NCI-H345 treated with DMSO at 0.1 percent for 48 hours (cell line): Measurements from ENCODE around the gene PRKAG2.
"Not testable (repeated sequence)": the region's sequence is repeated elsewhere in the genome, so short reads cannot be mapped to it uniquely, and the experiment has no call there.

Experiments
- DNase-seq: peaks from one replicate; lab custom pipeline; 2025; ENCODE audit not compliant: unreplicated experiment; lab: John Stamatoyannopoulos, UW

PRKAG2 gene

GRCh38 chr7:151790830-151791620 lies 85.9 kb downstream of the PRKAG2 start:
- DNase-seq: no peak

DNA sequence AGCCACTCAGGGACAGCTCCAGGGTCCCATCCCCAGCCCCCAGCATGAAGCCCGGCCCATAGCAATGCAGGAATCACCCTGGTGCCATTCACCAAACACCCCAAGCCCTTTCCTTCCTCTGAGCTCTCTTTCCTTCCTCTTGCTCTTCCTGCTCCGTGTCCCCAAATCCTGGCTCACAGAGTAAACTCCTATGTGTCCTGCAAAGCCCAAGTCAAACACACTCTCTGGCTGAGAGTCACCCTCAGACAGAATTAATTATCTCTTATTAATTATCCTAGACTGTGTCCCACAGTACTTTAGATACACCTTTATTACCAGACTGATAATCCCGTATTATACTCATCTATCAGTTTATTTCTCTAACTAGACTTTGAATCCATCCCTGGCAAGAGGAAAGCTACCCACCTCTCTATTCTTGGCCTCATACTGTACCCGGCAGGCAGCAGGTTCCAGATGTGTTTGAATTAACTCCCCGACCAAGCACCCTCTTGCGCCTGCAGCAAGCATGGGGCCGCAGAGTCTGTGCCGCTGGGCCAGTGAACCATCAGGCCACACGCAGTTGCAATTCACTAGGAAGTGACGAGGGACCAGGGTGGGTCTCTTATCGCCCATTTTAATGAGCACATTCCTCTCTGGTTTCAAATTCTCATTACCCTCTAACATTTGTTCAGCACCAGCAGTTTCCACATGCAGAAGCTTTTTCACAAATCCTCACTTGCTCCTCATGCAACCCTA lies 86.7 kb downstream of the PRKAG2 start:
- DNase-seq: no peak

- no peak for DNase-seq
Measured at GRCh38 chr7:151789380-151789947, 87.5 kb downstream of the PRKAG2 start.

DNA sequence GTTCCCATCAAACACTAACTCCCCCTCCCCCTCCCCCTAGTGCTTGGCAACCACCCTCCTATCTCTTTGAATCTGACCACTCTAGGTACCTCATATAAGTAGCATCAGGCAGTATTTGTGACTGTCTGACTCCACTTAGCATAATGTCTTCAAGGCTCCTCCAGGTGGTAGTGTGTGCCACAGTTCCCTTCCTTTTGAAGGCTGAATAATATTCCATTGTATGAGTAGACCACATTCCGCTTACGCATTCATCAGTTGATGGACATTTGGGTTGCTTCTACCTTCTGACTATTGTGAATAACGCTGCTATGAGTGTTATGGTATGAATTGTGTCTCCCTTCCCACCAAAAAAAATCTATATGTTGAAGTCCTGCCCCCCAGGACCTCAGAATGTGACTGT lies 89.6 kb downstream of the PRKAG2 start:
- DNase-seq: no peak

DNA sequence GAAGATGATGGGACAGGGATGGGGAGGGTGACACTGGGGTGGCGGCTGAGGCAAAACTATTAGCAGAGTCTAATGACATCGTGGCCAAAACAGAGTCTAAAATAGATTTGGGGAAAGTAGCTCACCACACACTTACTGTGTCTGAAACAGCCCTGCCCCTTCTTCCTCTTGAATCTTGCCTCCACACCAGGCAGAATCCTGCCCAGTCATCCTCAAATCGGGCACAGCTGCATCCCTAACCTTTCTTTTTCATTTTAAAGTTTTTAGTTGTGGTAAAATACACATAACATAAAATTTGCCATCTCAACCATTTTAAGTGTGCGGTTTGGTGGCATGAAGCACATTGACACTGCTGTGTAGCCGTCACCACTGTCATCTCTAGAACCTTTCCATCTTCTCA lies 90.0 kb downstream of the PRKAG2 start:
- DNase-seq: no peak

- DNase-seq: no peak
Measured at GRCh38 chr7:151786241-151786640, 90.7 kb downstream of the PRKAG2 start.

- no peak for DNase-seq
Measured at GRCh38 chr7:151785681-151785965, 91.3 kb downstream of the PRKAG2 start.

GRCh38 chr7:151784853-151785680 lies 91.8 kb downstream of the PRKAG2 start:
- no peak for DNase-seq

DNA sequence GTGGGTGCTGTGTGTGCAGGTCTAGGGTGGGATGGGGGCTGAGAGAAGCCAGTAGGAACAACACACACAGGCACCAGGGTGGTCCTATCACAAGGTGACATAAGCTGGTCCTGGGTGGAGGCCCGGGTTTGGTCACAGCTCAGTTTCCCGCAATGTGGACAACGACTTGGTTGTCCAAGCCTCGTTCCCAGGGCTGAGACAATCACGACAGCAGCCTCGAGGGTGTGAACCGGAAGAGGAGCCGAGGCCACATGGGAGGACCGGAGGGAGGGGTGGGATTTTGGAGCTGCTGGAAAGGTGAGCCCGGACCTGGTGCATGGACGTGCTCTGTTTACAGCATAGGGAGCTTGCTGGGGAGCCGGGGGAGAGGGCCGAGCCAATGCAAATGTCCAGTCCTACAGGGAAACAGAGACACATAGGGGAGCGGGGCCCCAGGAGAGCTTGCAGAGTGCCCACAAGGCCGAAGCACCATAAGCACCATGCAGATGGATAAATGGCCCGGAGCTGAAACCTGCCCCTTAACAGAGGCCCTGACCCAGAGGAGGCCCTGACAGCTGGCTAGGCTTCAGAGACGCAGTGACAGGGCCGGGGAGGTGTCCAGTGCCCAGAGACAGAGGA lies 92.8 kb downstream of the PRKAG2 start:
- no peak for DNase-seq

DNA sequence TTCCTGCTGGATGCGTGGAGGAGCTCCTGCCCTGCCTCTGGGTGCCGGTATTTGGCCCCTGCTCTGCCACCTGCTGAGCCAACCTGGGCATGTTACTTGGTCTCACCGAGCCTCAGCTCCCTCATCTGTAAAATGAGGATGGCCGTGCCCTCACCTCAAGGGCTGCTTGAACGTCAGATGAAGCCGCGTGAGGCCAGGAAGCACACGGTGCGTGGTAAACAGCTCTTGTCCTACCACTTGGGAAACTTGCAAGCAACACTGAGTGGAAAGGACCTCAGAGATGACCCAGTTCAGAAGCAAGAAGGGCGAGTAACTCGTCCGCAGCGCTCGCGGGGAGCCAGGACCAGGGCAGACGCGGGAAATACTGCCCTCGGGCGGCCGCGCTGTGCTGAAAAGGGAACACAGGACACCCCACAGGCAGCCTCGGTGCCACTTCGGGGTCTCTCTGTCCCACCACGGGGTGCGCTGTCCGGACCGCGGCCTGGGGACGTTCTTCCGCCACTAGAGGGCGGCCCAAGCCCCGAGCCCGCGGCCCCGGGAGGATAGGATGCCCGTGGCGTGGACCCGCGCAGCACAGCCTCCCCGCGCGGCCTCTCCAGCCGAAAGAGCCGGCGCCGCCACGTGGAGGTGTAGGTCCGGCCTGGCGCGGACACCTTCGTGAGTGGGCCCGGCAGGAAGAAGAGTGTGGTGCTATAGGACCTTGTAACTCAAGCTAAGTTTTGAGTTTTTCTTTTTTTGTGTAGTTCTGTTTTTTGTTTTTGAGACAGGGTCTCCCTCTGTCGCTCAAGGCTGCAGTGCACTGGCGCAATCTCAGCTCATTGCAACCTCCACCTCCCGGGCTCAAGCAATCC lies 94.1 kb downstream of the PRKAG2 start:
- no peak for DNase-seq

DNA sequence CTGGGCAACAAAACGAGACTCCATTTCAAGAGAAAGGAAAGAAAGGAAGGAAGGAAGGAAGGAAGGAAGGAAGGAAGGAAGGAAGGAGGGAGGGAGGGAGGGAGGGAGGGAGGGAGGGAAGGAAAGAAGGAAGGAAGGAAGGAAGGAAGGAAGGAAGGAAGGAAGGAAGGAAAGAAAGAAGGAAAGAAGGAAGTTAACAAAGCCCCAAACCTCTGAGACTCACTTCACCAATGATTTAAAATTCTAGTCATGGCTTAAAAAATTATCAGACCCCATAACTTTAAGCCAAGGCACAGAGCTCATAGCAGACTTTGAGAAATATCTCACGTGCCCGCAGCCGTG lies 94.7 kb downstream of the PRKAG2 start:
- DNase-seq: not testable (repeated sequence)

DNA sequence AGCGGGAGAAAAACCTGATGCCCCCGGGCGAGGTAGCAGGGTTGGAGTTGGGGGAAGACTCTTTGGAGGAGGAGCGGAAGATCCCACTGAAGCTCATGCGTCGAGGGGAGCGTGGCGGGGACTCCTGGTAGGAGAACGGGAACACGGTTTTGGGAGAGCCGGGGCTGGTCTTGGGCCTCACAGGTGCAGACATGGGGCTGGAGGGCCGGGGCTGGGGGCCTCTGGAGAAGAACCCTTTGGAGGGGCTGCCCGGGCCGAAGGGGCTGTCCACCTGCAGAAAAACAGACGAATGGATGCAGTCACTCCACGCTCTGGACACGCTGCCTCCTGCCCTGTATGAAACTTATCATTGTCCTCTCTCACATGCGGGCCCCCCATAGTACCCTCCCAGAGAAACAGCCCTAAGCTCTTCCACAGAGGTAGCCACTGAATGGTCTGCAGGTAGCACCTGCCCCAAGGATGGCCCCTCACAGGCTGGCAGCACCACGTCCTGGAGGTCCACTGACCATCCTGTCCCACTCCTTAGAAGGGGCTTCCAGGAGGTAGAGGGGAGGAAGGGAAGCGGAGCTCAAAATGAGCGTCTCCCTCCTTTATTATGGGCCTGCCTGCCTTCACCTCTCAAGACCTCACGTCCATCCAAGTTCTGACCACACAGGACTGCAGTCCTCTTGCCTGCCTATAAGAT lies 95.6 kb downstream of the PRKAG2 start:
- no peak for DNase-seq

DNA sequence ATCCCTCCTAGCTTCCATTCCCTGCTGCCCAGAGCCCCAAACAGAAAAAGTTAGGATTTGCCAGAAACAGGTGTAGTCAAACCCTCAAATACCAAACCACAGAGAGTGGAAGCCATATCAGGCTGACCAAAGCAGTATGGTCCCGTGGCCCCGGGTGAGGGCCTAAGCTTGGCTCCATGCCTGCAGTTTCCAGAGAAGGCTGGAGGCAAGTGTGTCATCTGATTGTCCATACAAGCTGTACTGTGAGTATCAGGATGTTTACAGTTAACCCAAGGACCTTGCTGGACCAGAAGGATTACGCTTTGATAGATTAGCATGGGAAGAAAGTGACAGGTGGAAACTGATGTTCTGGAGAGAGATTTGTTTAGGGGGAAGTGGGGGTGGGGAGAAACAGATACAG lies 96.3 kb downstream of the PRKAG2 start:
- no peak for DNase-seq

GRCh38 chr7:151779678-151780077 lies 97.2 kb downstream of the PRKAG2 start:
- DNase-seq: no peak

DNA sequence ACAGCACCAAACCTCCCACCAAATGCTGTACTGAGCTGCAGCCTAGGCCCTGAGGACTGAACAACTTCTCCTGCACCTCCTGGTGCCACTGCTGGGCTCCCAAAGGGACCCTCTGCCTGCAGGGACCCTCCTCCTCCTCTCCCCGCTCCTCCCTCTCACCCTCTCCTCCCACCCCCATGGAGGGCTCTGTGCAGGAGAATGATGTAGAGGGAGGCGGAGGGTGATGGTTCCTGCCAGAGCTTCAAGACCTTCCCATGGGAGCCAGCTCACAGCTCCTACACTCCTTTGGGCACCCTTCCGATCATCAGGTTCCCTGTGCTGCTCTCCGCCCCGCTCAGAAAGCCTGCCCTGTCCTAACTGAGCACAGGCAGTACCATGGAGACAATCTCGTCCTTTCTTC lies 97.7 kb downstream of the PRKAG2 start:
- no peak for DNase-seq

- DNase-seq: no peak
Measured at GRCh38 chr7:151777908-151778670, 98.8 kb downstream of the PRKAG2 start.

GRCh38 chr7:151777495-151777880 lies 99.4 kb downstream of the PRKAG2 start:
- DNase-seq: no peak

- DNase-seq: no peak
Measured at GRCh38 chr7:151776876-151777494, 99.9 kb downstream of the PRKAG2 start.

GRCh38 chr7:151776446-151776845 lies 100.5 kb downstream of the PRKAG2 start:
- DNase-seq: no peak
